AG09309 (cell line): ENCODE results near the gene AFP.

Experiments
- DNase-seq: peaks from one replicate; pipeline ENCODE4 v3.0.0-alpha.2; 2010; ENCODE audit warnings: low read depth
- H3K4me3 ChIP-seq: 2 replicates; pipeline ENCODE4 v1.5.1; 2011; ENCODE audit warnings: mild to moderate bottlenecking, low read depth, low read length, moderate library complexity; ENCODE audit not compliant: control insufficient read depth
- TF ChIP-seq, protein P1 (sequence below): IDR thresholded peaks from 2 replicates; pipeline ENCODE4 v1.5.1; 2011; ENCODE audit warnings: mild to moderate bottlenecking, low read depth, low read length, inconsistent platforms; ENCODE audit not compliant: insufficient read depth, control insufficient read depth; ENCODE audit errors: missing control alignments

Gene AFP

DNA sequence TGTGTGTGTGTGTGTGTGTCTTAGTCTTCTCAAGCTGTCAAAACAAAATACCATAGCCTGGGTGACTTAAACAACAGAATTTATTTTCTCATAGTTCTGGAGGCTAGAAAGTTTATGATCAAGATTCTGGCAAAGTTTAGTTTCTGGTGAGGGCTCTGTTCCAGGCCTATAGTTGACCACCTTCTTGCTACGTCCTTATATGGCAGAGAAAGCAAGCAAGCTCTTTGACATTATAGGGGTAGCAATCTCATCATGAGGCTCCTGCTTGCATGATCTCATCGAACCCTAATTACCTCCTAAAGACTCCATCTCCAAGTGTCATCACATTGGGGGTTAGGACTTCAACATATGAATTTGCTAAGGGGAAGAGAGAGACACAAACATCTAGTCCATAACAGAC, 6.9 kb upstream of the AFP start:
- TF ChIP-seq, protein P1, sequence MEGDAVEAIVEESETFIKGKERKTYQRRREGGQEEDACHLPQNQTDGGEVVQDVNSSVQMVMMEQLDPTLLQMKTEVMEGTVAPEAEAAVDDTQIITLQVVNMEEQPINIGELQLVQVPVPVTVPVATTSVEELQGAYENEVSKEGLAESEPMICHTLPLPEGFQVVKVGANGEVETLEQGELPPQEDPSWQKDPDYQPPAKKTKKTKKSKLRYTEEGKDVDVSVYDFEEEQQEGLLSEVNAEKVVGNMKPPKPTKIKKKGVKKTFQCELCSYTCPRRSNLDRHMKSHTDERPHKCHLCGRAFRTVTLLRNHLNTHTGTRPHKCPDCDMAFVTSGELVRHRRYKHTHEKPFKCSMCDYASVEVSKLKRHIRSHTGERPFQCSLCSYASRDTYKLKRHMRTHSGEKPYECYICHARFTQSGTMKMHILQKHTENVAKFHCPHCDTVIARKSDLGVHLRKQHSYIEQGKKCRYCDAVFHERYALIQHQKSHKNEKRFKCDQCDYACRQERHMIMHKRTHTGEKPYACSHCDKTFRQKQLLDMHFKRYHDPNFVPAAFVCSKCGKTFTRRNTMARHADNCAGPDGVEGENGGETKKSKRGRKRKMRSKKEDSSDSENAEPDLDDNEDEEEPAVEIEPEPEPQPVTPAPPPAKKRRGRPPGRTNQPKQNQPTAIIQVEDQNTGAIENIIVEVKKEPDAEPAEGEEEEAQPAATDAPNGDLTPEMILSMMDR: no peak
- H3K4me3 ChIP-seq: no peak overlapping the region

GRCh38 chr4:73429826-73430587, 6.0 kb upstream of the AFP start:
- TF ChIP-seq, protein P1: no peak
- H3K4me3 ChIP-seq: no peak overlapping the region
- DNase-seq: no peak

More for the DNA sequence above, 6.9 kb upstream of the AFP start:
- no peak for DNase-seq

DNA sequence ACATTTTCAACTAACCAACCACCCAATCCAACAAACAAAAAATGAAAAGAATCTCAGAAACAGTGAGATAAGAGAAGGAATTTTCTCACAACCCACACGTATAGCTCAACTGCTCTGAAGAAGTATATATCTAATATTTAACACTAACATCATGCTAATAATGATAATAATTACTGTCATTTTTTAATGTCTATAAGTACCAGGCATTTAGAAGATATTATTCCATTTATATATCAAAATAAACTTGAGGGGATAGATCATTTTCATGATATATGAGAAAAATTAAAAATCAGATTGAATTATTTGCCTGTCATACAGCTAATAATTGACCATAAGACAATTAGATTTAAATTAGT, 4.2 kb upstream of the AFP start:
- no peak overlapping the region for H3K4me3 ChIP-seq
- no peak for DNase-seq
- TF ChIP-seq, protein P1: no peak

DNA sequence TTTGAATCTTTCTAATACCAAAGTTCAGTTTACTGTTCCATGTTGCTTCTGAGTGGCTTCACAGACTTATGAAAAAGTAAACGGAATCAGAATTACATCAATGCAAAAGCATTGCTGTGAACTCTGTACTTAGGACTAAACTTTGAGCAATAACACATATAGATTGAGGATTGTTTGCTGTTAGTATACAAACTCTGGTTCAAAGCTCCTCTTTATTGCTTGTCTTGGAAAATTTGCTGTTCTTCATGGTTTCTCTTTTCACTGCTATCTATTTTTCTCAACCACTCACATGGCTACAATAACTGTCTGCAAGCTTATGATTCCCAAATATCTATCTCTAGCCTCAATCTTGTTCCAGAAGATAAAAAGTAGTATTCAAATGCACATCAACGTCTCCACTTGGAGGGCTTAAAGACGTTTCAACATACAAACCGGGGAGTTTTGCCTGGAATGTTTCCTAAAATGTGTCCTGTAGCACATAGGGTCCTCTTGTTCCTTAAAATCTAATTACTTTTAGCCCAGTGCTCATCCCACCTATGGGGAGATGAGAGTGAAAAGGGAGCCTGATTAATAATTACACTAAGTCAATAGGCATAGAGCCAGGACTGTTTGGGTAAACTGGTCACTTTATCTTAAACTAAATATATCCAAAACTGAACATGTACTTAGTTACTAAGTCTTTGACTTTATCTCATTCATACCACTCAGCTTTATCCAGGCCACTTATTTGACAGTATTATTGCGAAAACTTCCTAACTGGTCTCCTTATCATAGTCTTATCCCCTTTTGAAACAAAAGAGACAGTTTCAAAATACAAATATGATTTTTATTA, 3.6 kb upstream of the AFP start:
- H3K4me3 ChIP-seq: no peak overlapping the region
- DNase-seq: no peak
- TF ChIP-seq, protein P1: no peak

DNA sequence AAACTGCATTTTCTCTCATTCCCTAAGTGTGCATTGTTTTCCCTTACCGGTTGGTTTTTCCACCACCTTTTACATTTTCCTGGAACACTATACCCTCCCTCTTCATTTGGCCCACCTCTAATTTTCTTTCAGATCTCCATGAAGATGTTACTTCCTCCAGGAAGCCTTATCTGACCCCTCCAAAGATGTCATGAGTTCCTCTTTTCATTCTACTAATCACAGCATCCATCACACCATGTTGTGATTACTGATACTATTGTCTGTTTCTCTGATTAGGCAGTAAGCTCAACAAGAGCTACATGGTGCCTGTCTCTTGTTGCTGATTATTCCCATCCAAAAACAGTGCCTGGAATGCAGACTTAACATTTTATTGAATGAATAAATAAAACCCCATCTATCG, 2.9 kb upstream of the AFP start:
- no peak overlapping the region for H3K4me3 ChIP-seq
- TF ChIP-seq, protein P1: no peak
- no peak for DNase-seq

GRCh38 chr4:73434311-73434710, 1.7 kb upstream of the AFP start:
- no peak overlapping the region for H3K4me3 ChIP-seq
- no peak for DNase-seq
- TF ChIP-seq, protein P1: peak; percentile 43
